Measurements from ENCODE around the gene MROH9.

MROH9 gene

GRCh38 chr1:170917373-170917772, 18.0 kb upstream of the MROH9 start:
- TF ChIP-seq NFIC (IDR thresholded peaks at IDR 0.05) = no peak
- TF ChIP-seq, protein P1, sequence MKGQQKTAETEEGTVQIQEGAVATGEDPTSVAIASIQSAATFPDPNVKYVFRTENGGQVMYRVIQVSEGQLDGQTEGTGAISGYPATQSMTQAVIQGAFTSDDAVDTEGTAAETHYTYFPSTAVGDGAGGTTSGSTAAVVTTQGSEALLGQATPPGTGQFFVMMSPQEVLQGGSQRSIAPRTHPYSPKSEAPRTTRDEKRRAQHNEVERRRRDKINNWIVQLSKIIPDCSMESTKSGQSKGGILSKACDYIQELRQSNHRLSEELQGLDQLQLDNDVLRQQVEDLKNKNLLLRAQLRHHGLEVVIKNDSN (IDR thresholded peaks at IDR 0.05) = no peak
- no peak for TF ChIP-seq ZBTB7A (IDR thresholded peaks at IDR 0.05; ENCODE audit: low read depth)
- TF ChIP-seq TAF1 (IDR thresholded peaks at IDR 0.05; ENCODE audit: low read depth) = no peak
- no peak for TF ChIP-seq TCF12 (IDR thresholded peaks at IDR 0.05; ENCODE audit: low read depth)
- no peak for TF ChIP-seq TEAD4 (IDR thresholded peaks at IDR 0.05)
- TF ChIP-seq CREB1 (IDR thresholded peaks at IDR 0.05; ENCODE audit: low read depth) = no peak
- no peak for TF ChIP-seq YY1 (IDR thresholded peaks at IDR 0.05; ENCODE audit: low read depth)
- TF ChIP-seq EGR1 (IDR thresholded peaks at IDR 0.05) = no peak
- no peak for TF ChIP-seq CEBPB (IDR thresholded peaks at IDR 0.05)
- no peak for TF ChIP-seq MAX (IDR thresholded peaks at IDR 0.05)
- TF ChIP-seq, protein P2, sequence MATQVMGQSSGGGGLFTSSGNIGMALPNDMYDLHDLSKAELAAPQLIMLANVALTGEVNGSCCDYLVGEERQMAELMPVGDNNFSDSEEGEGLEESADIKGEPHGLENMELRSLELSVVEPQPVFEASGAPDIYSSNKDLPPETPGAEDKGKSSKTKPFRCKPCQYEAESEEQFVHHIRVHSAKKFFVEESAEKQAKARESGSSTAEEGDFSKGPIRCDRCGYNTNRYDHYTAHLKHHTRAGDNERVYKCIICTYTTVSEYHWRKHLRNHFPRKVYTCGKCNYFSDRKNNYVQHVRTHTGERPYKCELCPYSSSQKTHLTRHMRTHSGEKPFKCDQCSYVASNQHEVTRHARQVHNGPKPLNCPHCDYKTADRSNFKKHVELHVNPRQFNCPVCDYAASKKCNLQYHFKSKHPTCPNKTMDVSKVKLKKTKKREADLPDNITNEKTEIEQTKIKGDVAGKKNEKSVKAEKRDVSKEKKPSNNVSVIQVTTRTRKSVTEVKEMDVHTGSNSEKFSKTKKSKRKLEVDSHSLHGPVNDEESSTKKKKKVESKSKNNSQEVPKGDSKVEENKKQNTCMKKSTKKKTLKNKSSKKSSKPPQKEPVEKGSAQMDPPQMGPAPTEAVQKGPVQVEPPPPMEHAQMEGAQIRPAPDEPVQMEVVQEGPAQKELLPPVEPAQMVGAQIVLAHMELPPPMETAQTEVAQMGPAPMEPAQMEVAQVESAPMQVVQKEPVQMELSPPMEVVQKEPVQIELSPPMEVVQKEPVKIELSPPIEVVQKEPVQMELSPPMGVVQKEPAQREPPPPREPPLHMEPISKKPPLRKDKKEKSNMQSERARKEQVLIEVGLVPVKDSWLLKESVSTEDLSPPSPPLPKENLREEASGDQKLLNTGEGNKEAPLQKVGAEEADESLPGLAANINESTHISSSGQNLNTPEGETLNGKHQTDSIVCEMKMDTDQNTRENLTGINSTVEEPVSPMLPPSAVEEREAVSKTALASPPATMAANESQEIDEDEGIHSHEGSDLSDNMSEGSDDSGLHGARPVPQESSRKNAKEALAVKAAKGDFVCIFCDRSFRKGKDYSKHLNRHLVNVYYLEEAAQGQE (IDR thresholded peaks at IDR 0.05; ENCODE audit: low read depth) = no peak
- TF ChIP-seq EP300 (IDR thresholded peaks at IDR 0.05; ENCODE audit: borderline replicate concordance) = no peak
- no peak for TF ChIP-seq FOXM1 (IDR thresholded peaks at IDR 0.05; ENCODE audit: borderline replicate concordance, low read depth)
- TF ChIP-seq RAD21 (IDR thresholded peaks at IDR 0.05; ENCODE audit: low read depth) = no peak

GRCh38 chr1:170927955-170928840, 7.1 kb upstream of the MROH9 start:
- TF ChIP-seq TAF1 (IDR thresholded peaks at IDR 0.05; ENCODE audit: low read depth) (no peak), TEAD4 (IDR thresholded peaks at IDR 0.05) (no peak), RAD21 (IDR thresholded peaks at IDR 0.05; ENCODE audit: low read depth) (no peak)

DNA sequence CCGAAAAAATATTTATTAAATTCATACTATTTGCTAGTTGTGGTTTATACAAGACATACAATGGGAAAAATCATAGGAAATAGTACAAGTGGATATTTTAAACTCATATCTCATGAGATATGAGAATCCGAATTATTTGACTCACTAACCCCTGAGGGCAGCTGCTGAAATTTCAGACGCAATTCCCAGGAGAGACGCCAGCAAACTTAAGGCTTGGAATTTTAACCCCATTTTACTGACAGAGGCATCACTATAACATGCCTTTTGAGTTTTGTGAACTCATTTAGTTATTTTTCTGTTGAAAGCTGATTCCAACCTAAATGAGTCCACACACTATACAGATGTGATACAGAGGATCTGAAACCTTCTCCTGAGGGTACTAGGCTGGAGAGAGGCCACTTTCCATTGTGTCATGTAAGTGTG, 5.9 kb upstream of the MROH9 start:
- TF ChIP-seq RAD21 (IDR thresholded peaks at IDR 0.05; ENCODE audit: low read depth) = no peak

DNA sequence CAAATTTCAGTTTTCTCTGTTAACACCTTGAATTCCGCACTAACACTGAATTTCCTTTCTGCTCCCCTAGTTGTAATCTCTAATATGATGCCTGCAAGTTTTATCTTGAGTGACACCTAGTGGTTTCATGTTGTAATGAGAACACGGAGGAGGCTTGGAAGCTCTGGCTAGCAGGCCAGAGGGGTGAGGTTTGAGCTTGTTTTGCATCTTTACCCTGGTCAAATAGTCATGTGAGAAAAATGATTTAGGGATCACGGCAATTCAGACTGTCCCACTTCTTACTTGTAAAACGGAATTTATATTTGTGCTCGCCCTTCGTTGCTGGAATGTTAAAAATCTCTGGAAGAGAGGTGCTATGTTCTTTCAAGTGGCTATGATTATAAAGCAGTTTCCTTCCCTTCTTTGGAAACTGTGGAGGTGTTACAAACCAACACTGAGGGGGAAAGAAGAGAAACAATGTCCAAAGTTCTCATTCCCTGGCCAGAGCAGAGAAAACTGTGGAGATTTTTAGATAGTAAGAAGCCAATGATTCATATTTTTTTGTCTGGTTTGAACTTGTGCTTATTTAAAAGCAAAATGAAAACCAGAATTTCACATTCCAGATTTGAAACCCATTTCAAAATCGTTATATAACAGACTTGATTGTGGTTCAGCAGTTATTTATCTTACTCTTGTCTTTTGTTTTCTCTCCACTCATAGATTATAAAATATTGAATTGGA, 5.3 kb upstream of the MROH9 start:
- TF ChIP-seq RAD21 (IDR thresholded peaks at IDR 0.05; ENCODE audit: low read depth) (peak; percentile 68), EP300 (IDR thresholded peaks at IDR 0.05; ENCODE audit: borderline replicate concordance) (no peak), YY1 (IDR thresholded peaks at IDR 0.05; ENCODE audit: low read depth) (no peak), TCF12 (IDR thresholded peaks at IDR 0.05; ENCODE audit: low read depth) (no peak), ZBTB7A (IDR thresholded peaks at IDR 0.05; ENCODE audit: low read depth) (no peak), TEAD4 (IDR thresholded peaks at IDR 0.05) (no peak), FOXM1 (IDR thresholded peaks at IDR 0.05; ENCODE audit: borderline replicate concordance, low read depth) (no peak)
- TF ChIP-seq, protein P2 (IDR thresholded peaks at IDR 0.05; ENCODE audit: low read depth) = no peak

DNA sequence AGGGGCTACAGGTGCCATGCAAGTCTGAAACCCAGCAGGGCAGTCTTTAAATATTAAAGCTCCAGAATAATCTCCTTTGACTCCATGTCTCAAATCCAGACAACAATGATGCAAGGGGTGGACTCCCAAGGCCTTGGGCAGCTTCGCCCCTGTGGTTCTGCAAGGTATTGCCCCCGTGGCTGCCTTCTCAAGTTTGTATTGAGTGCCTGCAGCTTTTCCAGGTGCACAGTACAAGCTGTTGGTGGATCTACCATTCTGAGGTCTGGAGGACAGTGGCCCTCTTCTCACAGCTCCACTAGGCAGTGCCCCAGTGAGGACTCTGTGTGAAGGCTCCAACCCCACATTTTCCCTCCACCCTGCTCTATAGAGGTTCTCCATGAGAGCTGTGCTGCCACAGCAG, 3.7 kb upstream of the MROH9 start:
- TF ChIP-seq TEAD4 (IDR thresholded peaks at IDR 0.05) (no peak), FOXM1 (IDR thresholded peaks at IDR 0.05; ENCODE audit: borderline replicate concordance, low read depth) (no peak), CREB1 (IDR thresholded peaks at IDR 0.05; ENCODE audit: low read depth) (no peak), TAF1 (IDR thresholded peaks at IDR 0.05; ENCODE audit: low read depth) (no peak), MAX (IDR thresholded peaks at IDR 0.05) (no peak), CEBPB (IDR thresholded peaks at IDR 0.05) (no peak), EGR1 (IDR thresholded peaks at IDR 0.05) (no peak)

- TF ChIP-seq, protein P1 (IDR thresholded peaks at IDR 0.05) = no peak
- TF ChIP-seq TEAD4 (IDR thresholded peaks at IDR 0.05) = no peak
- no peak for TF ChIP-seq ZBTB7A (IDR thresholded peaks at IDR 0.05; ENCODE audit: low read depth)
- TF ChIP-seq EP300 (IDR thresholded peaks at IDR 0.05; ENCODE audit: borderline replicate concordance) = no peak
- TF ChIP-seq CEBPB (IDR thresholded peaks at IDR 0.05) = no peak
- no peak for TF ChIP-seq EGR1 (IDR thresholded peaks at IDR 0.05)
- TF ChIP-seq NFIC (IDR thresholded peaks at IDR 0.05) = no peak
- no peak for TF ChIP-seq TCF12 (IDR thresholded peaks at IDR 0.05; ENCODE audit: low read depth)
- no peak for TF ChIP-seq TAF1 (IDR thresholded peaks at IDR 0.05; ENCODE audit: low read depth)
- no peak for TF ChIP-seq YY1 (IDR thresholded peaks at IDR 0.05; ENCODE audit: low read depth)
- no peak for TF ChIP-seq RAD21 (IDR thresholded peaks at IDR 0.05; ENCODE audit: low read depth)
- TF ChIP-seq CREB1 (IDR thresholded peaks at IDR 0.05; ENCODE audit: low read depth) = no peak
- TF ChIP-seq, protein P2 (IDR thresholded peaks at IDR 0.05; ENCODE audit: low read depth) = no peak
- TF ChIP-seq MAX (IDR thresholded peaks at IDR 0.05) = no peak
Measured at GRCh38 chr1:170932236-170932635, 3.1 kb upstream of the MROH9 start.
